MV-4-11 (cell line): Measurements from ENCODE around the gene BPTF.
A peak's percentile ranks its signal among the peaks of the same experiment; 100 is the strongest.
"Not testable (repeated sequence)": the region's sequence is repeated elsewhere in the genome, so short reads cannot be mapped to it uniquely, and the experiment has no call there.

Experiments used
- DNase-seq: peaks from one replicate; lab custom pipeline; 2025; lab: John Stamatoyannopoulos, UW

Gene BPTF

GRCh38 chr17:67891481-67892119 is 66.3 kb downstream of the BPTF start:
- no peak for DNase-seq

- no peak for DNase-seq
These were observed 77.4 kb downstream of the BPTF start for GRCh38 chr17:67902511-67903231.

GRCh38 chr17:67905298-67905697 is 80.0 kb downstream of the BPTF start:
- not testable (repeated sequence) for DNase-seq

- peak; percentile 79 for DNase-seq
These were observed 85.0 kb downstream of the BPTF start for GRCh38 chr17:67910117-67910803.

- no peak for DNase-seq
These were observed 85.9 kb downstream of the BPTF start for GRCh38 chr17:67911059-67911782.

GRCh38 chr17:67912088-67912487 is 86.8 kb downstream of the BPTF start:
- DNase-seq, result no peak

GRCh38 chr17:67912656-67913055 is 87.4 kb downstream of the BPTF start:
- no peak for DNase-seq

- no peak for DNase-seq
These were observed 94.9 kb downstream of the BPTF start for GRCh38 chr17:67920212-67920611.

- DNase-seq, result no peak
These were observed 97.2 kb downstream of the BPTF start for GRCh38 chr17:67922503-67922902.

GRCh38 chr17:67928842-67929241 is 103.5 kb downstream of the BPTF start:
- not testable (repeated sequence) for DNase-seq

- no peak for DNase-seq
These were observed 105.9 kb downstream of the BPTF start for GRCh38 chr17:67931227-67931626.

GRCh38 chr17:67942810-67943209 is 117.5 kb downstream of the BPTF start:
- no peak for DNase-seq

- no peak for DNase-seq
These were observed 118.7 kb downstream of the BPTF start for GRCh38 chr17:67944035-67944434.

- no peak for DNase-seq
These were observed 121.2 kb downstream of the BPTF start for GRCh38 chr17:67946513-67946912.

GRCh38 chr17:67947325-67947813 is 122.1 kb downstream of the BPTF start:
- no peak for DNase-seq

- DNase-seq, result no peak
These were observed 125.6 kb downstream of the BPTF start for GRCh38 chr17:67950945-67951344.

GRCh38 chr17:67959510-67959909 is 134.2 kb downstream of the BPTF start:
- DNase-seq, result no peak

- DNase-seq, result not testable (repeated sequence)
These were observed 135.0 kb downstream of the BPTF start for GRCh38 chr17:67960276-67960675.

- DNase-seq, result not testable (repeated sequence)
These were observed 136.9 kb downstream of the BPTF start for GRCh38 chr17:67962156-67962555.

- peak; percentile 60 for DNase-seq
These were observed 137.9 kb downstream of the BPTF start for GRCh38 chr17:67963145-67963572.

- no peak for DNase-seq
These were observed 145.5 kb downstream of the BPTF start for GRCh38 chr17:67970783-67971182.

- DNase-seq, result no peak
These were observed 148.9 kb downstream of the BPTF start for GRCh38 chr17:67974185-67974584.
